ENCODE results near the gene CTDSPL2. TPM values are rescaled to one million over a fixed set of nuclear protein-coding genes. Genes with fewer than 3 reads are reported as not detected.
A peak's percentile ranks its signal among the peaks of the same experiment; 100 is the strongest.
"Not testable (repeated sequence)": the region's sequence is repeated elsewhere in the genome, so short reads cannot be mapped to it uniquely, and the experiment has no call there.

The CTDSPL2 gene
- total and polyA plus RNA-seq, 8 donors: 27.5 to 81.0 (median 64.7) TPM

GRCh38 chr15:44536962-44537734 lies 109.7 kb downstream of the CTDSPL2 start, which contains the start of gene EIF3J:
EIF3J (plus strand) TSS chr15:44537147; CDS start chr15:44537195, 48 bp downstream.
- H3K27me3 ChIP-seq: no peaks in the 10 kb centered on the region
- intact Hi-C loops (cut with DNase I): no loop called here
- peaks cover 0 to 31% of the 10 kb centered on the region in 2 donors for H3K36me3 ChIP-seq
- peak; percentile 31 to 99 (median 96) for DNase-seq
- peaks cover 23 to 55% of the 10 kb centered on the region in 2 donors for H3K4me1 ChIP-seq
- peak within 1 kb of the TSS; percentile 98 to 99 for H3K27ac ChIP-seq
- TF ChIP-seq CTCF (IDR thresholded peaks at IDR 0.05): no peak
- ATAC-seq: peak; percentile 92
- H3K9me3 ChIP-seq: no peaks in the 10 kb centered on the region
- H3K4me3 ChIP-seq: peak within 1 kb of the TSS; percentile 66 to 78

- H3K36me3 ChIP-seq: peaks cover 0 to 31% of the 10 kb centered on the region in 2 donors
- DNase-seq: peak in 1 of 4 donors; percentile 56
- H3K27ac ChIP-seq: peak overlapping the region; percentile 98 to 99
- H3K4me3 ChIP-seq: peak overlapping the region; percentile 49 to 78
- no peak for ATAC-seq
- no peaks in the 10 kb centered on the region for H3K9me3 ChIP-seq
- peak in 1 of 2 donors; percentile 9 for TF ChIP-seq CTCF (IDR thresholded peaks at IDR 0.05)
- intact Hi-C loops (cut with DNase I): no loop called here
- H3K27me3 ChIP-seq: no peaks in the 10 kb centered on the region
- H3K4me1 ChIP-seq: peaks cover 29 to 62% of the 10 kb centered on the region in 2 donors
Observed at GRCh38 chr15:44537735-44538240, 110.4 kb downstream of the CTDSPL2 start.

- Histone ChIP-seq H3K27me3 (no peaks in the 10 kb centered on the region), H3K4me1 (peaks cover 39 to 71% of the 10 kb centered on the region in 2 donors), H3K36me3 (peaks cover 0 to 31% of the 10 kb centered on the region in 2 donors), H3K27ac (peak overlapping the region; percentile 14 to 18), H3K9me3 (no peaks in the 10 kb centered on the region), H3K4me3 (no peak overlapping the region)
- intact Hi-C loops (cut with DNase I): no loop called here
- ATAC-seq (no peak), DNase-seq (peak in 1 of 4 donors; percentile 5)
- no peak for TF ChIP-seq CTCF (IDR thresholded peaks at IDR 0.05)
Observed at GRCh38 chr15:44541282-44541958, 114.0 kb downstream of the CTDSPL2 start.

DNA sequence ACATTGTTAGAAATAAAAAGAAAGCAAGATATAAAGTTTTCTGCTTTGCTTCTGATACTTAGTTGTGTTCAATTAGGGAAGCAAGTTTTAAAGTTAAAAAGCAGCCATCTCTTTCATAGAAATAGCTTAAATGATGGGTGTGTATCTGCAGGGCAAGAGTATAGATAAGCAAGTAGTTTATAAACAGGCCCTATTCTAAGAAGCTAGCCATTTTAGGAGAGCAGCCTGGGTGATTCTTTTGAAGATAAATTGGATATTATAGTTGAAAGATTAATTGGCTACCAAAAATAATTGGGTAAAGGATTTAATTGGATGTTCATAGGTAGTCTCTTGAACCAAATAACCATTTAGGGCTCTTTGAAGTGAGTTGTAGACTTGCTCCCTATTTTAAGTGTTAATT lies 115.2 kb downstream of the CTDSPL2 start:
- no peak for ATAC-seq
- Histone ChIP-seq H3K36me3 (peaks cover 0 to 31% of the 10 kb centered on the region in 2 donors), H3K9me3 (no peaks in the 10 kb centered on the region), H3K27ac (no peak overlapping the region), H3K4me3 (no peak overlapping the region), H3K4me1 (peaks cover 39 to 73% of the 10 kb centered on the region in 2 donors), H3K27me3 (no peaks in the 10 kb centered on the region)
- TF ChIP-seq CTCF (IDR thresholded peaks at IDR 0.05): no peak
- DNase-seq: no peak
- intact Hi-C loops (cut with DNase I): no loop called here

- DNase-seq; intact Hi-C loops (cut with DNase I); H3K9me3 ChIP-seq; H3K27ac ChIP-seq; H3K27me3 ChIP-seq; H3K4me3 ChIP-seq: not testable (repeated sequence)
- Histone ChIP-seq H3K4me1 (peaks cover 30 to 56% of the 10 kb centered on the region in 2 donors), H3K36me3 (peaks cover 0 to 30% of the 10 kb centered on the region in 2 donors)
- ATAC-seq: peak; percentile 24
Observed at GRCh38 chr15:44544745-44545144, 117.3 kb downstream of the CTDSPL2 start.

Measured in left lung (tissue), 10 donors.